HEK293 (cell line): ENCODE results near the gene ZFAND3.
"Not testable (repeated sequence)": the region's sequence is repeated elsewhere in the genome, so short reads cannot be mapped to it uniquely, and the experiment has no call there.

Experiments
- HOXA7 ChIP-seq: sonication (generic); formaldehyde crosslinking; IDR thresholded peaks from 2 replicates; pipeline ENCODE4 v1.8.1; 2022; ENCODE audit warnings: missing genetic modification reagents, borderline replicate concordance
- PRDM1 ChIP-seq: fragments of 450-650 bp; formaldehyde crosslinking; IDR thresholded peaks from 2 replicates; pipeline ENCODE4; 2016; ENCODE audit warnings: missing biosample characterization, missing genetic modification characterization
- ZNF214 ChIP-seq: fragments of 450-650 bp; formaldehyde crosslinking; IDR thresholded peaks from 2 replicates; pipeline ENCODE4 v1.5.1; 2017; ENCODE audit warnings: missing biosample characterization, mild to moderate bottlenecking, missing genetic modification characterization, borderline replicate concordance
- ZSCAN30 ChIP-seq: fragments of 450-650 bp; IDR thresholded peaks from 2 replicates; pipeline ENCODE4 v1.5.1; 2018; ENCODE audit warnings: missing biosample characterization, mild to moderate bottlenecking, missing genetic modification characterization, moderate library complexity

- TF ChIP-seq ZNF214; ZSCAN30; HOXA7 (CRISPR knock-in tag); PRDM1: not testable (repeated sequence)
These were observed 129.1 kb downstream of the ZFAND3 start for GRCh38 chr6:37948584-37948983.
